NCI-H1436 (cell line): ENCODE results near the gene BOK.
"Not testable (repeated sequence)": the region's sequence is repeated elsewhere in the genome, so short reads cannot be mapped to it uniquely, and the experiment has no call there.

Experiments used
- DNase-seq: peaks from one replicate; lab custom pipeline; 2025; lab: John Stamatoyannopoulos, UW

Gene BOK

DNA sequence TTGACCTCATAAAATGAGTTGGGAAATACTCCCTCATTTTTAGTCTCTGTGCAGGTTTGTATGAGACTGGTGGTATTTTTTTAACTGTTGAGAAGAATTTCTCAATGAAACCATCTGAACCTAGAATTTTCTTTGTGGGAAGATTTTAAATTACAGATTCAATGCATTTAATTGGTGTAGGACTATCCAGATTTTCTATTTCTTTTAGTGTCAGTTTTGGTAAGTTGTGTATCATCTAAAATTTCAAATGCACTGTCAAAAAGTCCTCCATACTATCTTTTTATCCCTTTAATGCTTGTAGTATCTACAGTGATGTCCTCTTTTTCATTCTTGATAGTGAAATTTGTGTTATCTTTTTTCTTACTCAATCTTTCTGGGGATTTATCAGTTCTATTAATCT, 1.8 kb upstream of the BOK start:
- no peak for DNase-seq

DNA sequence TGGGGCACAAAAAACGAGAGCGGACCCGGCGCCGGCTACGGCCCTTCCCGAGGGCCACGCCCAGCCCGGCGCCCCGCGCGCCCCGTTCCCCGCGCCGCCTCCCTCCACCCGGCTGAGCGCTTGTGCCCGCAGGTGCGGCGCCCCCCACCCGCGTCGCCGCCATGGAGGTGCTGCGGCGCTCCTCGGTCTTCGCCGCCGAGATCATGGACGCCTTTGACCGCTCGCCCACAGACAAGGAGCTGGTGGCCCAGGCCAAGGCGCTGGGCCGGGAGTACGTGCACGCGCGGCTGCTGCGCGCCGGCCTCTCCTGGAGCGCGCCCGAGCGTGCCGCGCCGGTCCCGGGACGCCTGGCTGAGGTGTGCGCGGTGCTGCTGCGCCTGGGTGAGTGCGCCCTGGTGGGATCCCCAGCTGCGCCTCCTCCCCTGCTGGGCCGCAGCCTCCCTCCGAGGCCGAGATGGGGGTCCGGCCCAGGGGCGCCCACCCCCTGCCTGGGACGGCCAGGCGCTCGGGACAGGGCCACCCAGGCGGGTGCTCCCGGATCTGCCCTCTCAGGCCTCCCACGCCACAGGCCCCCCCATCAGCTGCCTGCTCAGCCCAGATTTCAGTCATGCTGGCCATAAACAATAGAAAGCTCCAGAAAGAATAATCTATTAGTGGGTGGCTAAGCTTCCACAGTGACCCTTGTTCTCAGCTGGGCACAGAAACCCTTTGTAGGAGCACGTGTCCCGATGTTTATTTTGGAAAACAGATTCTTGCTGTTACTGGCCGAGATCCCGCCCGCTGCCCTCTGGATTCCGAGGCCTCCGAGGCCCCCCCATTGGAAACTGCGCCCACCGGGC, 997 bp downstream of the BOK start:
- DNase-seq = no peak

DNA sequence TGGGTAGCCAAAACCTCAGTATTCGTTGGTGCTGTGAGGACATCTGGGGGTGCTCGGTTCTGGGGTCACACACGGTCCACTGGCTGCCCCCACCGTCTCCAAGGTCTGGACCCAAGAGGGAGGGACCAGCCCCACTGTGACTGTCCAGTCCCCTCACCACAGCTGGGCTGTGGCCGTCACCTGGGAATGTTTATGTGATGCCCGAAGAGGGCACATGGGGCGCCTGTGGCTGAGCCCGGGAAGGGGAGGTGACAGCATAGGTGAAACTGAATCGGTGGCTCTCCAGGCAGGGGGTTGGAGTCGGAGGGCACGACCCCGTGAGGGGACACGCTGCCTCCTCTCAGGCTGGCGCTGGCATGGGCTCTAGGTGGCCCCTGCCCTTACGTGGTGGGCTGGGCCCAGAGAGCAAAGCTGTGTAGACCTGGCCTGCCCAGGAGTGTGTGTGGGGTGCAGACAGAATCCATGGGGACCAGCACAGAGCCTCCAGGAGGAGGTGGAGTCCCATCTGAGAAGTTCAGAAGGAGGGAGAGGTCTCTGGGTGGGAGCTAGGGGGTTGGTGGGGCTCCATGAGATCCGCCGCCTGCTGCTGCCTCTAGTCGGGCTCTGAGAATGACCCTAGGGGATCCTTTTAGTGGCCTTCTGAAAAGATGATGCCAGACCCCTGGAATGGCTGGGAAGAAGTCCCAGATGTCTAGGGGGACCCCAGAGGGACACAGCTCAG, 1.8 kb downstream of the BOK start:
- no peak for DNase-seq

DNA sequence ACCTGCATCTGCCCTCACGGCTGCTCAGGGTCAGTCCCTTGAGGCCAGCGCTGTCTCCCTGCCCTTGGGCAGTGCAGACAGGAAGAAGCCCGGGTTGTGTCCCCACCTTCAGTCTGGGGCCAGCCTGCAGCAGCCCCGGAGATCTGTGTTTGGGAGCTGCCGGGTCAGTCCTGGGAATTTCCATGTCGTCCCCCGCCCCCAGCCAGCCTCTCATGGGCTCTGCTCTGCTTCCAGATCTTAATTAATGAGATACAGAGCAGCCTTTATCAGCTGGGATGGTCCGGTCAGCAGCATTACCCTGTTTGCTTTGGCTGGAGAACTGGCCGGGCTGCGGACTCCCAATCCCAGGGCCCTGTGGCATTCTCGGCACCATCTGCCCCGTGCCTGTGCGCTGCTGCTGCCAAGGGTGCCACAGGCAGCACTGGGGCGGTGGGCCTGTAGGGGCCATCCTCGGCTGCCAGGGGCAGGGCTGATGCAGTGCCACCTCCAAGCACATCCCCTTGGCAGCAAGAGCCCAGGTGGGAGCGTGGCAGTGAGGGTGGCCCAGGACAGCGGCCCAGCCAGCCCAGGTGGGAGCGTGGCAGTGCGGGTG, 2.4 kb downstream of the BOK start:
- DNase-seq = no peak

DNA sequence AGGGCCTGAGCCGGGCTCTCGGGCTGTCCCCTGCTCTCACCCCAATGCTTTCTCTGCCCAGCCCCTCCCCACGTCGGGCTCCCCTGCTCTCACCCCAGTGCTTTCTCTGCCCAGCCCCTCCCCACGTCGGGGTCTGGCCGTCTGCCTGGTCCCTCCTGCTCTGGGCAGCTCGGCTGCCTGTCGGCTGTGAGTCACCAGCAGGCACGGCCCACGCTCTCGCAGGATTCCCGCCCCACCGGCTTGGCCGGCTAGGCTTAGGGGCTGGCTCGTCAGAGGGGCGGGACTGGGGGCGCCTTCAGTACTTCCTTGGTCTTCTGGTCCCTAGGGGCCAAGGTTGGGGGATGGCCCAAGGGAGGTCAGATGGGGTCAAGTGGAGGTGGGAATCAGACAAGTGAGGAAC, 3.3 kb downstream of the BOK start:
- no peak for DNase-seq

DNA sequence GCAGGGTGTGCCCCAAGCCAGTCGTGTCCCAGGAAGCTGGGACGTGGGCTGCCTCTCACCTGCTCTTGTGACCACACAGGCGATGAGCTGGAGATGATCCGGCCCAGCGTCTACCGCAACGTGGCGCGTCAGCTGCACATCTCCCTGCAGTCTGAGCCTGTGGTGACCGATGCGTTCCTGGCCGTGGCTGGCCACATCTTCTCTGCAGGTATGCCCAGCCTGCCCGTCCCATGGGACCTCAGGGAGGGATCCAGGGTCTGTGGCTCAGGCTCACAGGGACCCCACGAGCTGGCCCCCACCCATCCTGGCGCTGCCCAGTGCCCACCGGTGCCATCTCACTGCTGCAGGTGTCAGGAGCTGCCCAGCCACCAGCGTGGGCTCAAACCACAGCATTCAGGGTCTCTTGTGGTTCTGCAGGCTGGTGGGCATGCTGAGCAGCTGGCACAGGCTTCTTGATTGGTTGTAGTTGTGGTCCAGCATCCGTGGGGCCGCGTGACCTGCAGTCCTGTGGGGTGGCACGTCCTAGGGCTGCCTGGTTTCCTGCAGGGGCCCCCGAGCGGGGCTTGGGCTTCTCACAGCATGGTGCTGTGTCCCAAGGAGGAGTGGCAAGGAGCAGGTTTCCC, 3.8 kb downstream of the BOK start:
- no peak for DNase-seq

DNA sequence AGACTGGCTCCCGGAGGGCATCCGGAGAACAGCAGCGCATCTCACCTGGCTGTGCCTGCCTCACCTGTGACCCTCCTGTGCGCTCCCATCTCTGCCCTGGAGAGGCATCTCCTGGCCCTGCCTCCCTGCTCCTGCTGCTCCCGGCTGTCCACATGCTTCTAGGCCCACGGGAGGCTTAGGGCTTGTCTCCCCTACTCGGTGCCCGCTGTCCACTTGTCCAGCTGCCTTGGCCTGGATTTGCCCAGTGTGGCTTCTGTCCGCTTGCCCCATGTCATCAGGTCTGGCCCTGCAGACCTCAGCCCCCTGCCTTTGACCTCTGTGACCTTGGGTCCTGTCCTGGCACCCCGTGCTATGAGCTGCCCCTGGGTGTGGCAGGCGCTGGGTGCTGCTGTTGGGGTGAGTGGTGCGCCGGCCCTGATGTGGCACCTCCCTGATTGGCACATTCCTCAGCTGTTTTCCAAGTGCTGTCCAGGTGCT, 4.5 kb downstream of the BOK start:
- no peak for DNase-seq

DNA sequence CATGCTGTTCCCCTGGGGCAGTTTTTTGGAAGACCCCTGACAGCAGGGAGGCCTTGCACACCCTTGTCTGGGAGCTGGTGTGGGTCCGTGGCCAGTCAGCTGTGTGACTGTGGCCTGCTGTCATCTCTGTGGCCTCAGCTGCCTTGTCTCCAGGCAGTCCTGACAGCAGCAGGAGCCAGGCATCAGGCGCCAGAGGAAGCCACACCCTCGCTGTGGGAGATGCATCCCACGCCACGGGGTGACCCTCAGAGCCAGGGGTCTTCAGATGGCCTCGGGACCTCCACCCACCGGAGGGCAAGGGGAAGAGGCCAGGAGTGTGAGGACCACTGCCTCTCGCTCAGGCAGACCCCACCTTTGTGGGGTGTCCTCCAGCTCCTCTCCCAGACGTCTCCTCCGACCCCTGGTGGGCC, 5.0 kb downstream of the BOK start:
- no peak for DNase-seq

DNA sequence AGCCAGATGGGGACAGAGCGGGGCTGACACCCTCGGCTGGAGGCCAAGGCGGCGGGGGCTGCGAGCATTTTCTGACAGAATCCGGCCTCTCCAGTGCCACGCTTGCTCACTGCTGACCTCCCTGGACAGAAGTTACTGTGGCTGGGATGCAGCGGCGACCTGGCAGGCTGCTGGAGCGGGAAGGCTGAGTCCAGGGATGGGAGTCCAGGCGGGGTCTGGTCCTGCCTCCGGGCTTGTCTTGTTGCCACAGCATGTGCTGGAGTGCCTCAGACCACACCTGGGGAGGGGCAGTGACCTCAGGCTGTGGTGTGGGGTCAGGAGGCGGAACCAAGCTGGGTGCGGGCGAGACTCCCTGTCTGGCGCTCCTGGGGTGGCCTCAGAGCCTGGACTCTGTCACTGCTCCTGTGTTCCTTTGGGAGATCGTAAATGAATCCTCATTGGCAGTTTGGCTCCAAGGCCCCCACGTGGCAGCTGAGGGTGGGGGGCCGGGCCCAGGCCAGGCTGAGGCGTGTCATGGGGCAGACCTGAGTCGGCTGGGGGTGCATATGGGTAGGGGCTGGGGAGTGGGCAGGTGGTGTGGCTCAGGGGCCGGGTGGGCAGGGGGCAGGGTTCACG, 5.5 kb downstream of the BOK start:
- DNase-seq = no peak

DNA sequence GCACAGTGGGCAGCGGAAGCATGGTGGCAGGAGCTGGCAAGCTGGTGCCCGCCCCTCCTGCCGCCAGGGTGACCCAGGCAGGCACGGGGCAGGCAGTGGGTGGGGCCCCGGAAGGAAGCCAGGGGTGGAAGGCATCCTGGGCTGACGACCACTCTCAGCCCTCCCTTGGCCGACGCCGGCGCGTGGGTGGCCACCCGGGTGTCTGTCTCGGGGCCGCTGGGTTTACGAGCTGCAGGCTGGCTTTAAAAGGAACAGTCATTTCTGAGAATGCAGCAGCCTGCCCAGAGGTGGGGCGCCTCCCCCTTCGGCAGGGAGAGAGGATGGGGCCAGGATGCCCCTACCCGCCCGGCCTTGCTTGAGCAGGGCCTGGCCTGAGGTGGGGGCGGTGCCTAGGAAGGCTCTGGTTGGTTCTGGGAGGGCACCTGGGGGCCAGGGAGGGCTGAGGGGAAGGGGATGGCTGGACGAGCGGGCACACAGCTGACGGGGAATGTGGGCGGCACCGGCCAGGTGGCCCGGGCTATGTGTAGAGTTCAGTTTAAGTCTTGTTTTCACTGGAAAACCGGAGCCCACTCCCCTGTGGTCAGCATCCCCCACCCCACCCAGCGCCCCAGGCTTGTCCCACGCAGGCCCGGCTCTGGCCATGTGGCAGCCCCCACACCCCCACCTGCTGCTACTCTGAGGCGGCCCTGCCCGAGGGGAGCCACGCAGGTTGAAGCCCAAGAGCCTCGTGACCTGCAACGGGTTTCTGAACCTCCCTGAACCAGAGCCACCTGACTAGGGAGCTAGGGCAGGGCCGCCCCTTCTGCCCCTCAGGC, 6.3 kb downstream of the BOK start:
- DNase-seq = no peak

DNA sequence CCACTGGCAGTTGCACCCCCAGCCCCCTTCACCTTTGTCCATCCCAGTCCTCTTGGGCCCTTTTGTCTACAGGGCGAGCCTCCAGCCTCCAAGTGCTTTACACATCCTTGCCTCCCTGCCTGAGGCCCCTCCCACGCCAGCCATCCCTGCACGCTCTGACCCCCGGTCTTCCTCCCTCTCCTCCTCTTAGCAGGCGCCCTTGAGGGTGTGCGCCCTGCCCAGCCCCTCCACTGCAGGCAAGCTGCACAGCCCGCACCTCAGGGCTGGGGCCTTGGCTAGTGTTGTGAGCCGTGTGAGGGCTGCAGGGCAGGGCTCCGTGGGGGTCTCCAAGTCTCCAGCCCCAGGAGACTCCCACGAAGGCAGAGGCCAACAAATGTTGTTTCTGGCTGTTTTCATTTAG, 6.9 kb downstream of the BOK start:
- no peak for DNase-seq

DNA sequence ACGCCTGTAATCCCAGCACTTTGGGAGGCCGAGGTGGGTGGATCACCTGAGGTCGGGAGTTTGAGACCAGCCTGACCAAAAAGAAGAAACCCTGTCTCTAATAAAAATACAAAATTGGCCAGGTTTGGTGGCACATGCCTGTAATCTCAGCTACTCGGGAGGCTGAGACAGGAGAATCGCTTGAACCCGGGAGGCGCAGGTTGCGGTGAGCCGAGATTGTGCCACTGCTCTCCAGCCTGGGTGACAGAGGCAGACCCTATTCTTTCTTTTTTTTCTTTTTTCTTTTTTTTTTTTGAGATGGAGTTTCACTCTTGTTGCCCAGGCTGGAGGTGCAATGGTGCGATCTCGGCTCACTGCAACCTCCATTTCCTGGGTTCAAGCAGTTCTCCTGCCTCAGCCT, 7.5 kb downstream of the BOK start:
- DNase-seq = not testable (repeated sequence)

DNA sequence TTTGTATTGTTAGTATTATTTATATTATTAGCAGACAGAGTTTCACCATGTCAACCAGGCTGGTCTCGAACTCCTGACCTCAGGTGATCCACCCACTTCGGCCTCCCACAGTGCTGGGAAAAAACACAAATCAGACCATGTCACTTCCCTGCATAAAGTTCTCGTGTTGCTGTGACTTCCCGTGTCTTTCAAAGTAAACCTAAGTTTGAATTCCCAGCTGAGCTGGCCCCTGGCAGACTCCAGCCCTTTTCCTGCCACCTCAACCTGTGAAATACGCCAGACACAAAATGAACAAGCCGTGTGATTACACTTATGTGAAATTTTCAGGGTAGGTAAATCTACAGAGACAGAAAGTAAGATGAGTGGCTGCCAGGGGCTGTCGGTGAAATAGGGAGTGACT, 7.9 kb downstream of the BOK start:
- DNase-seq = no peak

DNA sequence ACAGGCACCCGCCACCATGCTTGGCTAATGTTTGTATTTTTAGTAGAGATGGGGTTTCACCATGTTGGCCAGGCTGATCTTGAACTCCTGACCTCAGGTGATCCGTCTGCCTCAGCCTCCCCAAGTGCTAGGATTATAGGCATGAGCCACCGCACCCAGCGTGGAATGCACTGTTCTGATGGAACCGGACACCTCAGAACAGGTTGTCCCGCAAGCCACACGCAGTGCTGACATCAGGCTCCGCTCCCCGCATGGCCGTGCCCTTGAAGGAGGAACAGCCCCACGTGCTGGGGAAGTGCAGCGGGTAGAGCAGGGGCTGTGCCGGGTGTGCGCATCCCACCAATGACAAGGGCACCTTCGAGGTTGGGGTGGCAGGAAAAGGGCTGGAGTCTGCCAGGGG, 8.7 kb downstream of the BOK start:
- not testable (repeated sequence) for DNase-seq

DNA sequence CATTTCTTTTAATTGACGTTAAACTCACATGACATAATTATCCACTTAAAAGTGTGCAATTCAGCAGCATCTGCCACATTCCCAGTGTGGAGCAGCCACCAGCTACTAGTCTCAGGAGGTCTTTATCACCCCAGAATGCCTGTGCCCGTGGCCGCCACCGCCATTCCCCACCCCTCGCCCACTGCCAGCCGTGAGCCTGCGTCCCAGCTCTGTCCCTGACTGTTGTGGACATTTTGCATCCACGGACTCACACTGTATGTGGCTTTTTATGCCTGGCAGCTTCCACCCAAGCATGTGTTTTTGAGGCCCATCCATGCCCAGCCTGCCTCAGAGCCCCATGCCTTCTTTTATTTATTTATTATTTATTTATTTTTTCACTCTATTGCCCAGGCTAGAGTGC, 9.2 kb downstream of the BOK start:
- no peak for DNase-seq

DNA sequence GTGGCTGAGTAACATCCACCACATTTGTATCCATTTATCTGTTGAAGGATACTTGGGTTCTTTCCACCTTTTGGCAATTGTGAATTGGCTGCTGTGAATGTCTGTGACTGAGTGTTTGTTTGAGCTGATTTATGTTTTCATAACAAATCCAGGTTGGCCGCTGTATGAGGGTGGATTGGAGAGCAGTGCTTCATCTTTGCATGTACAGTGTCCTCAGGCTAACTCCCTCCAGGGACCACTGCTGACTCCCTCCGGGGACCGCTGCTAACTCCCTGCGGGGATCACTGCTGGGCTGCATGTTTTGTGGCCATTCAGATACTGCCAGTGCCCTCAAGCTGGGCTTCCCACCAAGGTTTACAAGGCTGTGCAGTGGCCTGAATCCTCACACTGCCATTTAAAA, 10.2 kb downstream of the BOK start:
- peak; percentile 17 for DNase-seq

DNA sequence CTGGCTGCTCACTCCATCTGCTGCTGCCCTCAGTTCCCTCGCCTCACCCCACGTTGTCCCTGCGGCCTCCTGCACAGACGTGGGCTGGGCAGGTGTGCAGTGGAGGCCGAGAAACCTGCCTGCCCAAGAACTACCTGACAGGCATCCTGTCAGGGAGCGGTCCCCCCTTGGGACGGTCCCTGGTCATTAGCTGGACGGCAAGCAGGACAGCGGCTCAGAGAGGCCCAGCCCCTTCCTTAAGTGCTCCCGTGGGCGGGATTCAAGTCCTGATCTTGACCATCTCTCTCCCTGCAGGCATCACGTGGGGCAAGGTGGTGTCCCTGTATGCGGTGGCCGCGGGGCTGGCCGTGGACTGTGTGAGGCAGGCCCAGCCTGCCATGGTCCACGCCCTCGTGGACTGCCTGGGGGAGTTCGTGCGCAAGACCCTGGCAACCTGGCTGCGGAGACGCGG, 11.3 kb downstream of the BOK start:
- DNase-seq = no peak

DNA sequence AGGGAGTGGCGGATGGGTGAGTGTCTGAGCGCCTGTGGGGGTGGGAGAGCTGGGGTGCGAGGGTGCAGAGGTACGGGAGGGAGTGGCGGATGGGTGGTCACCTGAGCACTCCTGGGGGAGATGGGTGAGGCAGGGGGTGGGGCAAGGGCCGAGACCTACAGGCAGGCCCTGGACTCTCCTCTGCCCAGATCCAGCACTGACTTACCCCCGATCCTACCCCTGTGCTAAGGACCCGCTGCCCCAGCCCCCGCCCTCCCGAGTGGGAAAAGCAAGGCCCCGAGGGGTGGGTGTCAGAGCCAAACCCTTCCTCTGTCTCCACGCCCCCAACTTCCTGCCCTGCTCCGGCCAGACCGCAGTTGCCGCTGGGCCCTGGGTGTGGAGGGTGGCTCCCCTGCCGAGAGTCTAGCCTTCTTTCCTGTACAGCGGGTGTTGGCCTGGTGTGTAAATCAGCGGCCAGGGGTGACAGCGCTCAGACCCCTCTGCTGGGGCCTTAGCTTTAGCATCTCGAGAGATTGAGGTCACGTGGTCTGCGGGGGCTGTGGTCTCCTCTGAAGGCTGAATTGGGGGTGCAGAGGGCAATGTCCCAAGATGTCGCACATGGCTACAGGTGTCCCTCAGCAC, 12.5 kb downstream of the BOK start:
- DNase-seq = no peak

DNA sequence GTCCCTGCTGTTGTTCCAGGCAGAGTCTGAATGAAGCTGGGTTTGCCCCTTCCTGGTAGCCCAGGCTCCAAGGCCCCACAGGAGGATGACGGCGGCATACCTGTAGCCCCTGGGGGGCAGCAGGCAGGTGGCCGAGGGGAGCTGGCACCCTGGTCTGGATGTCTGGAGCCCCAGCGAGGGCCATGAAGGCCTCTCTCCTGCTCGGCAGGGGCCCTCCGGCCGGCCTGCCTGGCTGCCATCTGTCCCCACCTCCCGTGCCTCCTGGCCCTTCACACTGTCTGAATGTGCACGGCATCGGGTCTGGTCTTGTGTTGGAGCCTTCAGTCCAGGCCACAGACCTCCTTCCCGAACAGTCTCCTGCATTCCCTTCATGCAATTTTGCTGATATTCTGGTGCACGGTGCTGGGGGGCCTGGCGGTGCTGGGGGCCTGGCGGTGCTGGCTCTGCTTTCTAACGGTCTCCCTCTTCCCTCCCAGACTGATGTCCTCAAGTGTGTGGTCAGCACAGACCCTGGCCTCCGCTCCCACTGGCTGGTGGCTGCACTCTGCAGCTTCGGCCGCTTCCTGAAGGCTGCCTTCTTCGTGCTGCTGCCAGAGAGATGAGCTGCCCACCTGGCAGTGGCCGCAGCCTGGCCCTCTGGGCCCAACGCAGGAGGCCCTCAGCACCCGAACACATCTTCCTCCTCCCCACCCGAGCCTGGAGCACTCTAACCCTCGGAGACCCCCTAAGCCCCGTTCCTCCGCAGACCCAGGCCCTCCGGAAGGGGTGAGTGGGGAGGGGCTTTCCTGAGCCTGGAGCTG, 13.5 kb downstream of the BOK start:
- no peak for DNase-seq
